GM12874 (cell line): Measurements from ENCODE around the gene HOXC11.

Experiments
- CTCF ChIP-seq: IDR thresholded peaks from 2 replicates; pipeline ENCODE4 v1.5.1; 2011; ENCODE audit warnings: low read depth, mild to moderate bottlenecking, control low read depth, low read length, moderate library complexity; ENCODE audit not compliant: insufficient read depth

HOXC11 gene

DNA sequence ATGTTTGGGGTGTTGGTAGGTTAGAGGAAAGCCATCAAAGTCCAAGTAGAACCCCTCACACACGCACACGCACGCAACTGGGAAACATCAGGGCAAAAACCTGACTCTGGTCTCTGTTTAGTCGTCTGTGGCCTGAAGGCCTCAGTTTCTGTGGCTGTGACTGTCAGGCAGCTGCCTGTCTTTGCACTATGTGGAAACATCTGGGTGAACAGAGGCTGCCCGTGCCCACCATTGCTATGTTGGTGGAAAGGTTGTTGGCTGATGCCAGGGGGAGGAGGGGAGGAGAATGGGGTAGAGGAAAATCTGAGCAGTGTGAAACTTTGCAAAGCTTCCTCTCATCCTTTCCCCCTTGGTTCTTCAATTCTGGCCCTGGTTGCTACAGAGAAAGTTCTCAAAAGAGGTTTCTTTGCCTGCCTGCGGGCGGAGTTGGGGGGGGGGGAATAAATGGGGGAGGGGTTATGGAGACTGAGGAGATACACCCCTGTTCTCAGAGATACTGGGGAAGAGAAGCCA, 19.5 kb downstream of the HOXC11 start:
- TF ChIP-seq CTCF = no peak

- no peak for TF ChIP-seq CTCF
Observed at GRCh38 chr12:53993162-53994008, 20.5 kb downstream of the HOXC11 start.

- TF ChIP-seq CTCF = no peak
Observed at GRCh38 chr12:53994009-53994263, 21.0 kb downstream of the HOXC11 start.

DNA sequence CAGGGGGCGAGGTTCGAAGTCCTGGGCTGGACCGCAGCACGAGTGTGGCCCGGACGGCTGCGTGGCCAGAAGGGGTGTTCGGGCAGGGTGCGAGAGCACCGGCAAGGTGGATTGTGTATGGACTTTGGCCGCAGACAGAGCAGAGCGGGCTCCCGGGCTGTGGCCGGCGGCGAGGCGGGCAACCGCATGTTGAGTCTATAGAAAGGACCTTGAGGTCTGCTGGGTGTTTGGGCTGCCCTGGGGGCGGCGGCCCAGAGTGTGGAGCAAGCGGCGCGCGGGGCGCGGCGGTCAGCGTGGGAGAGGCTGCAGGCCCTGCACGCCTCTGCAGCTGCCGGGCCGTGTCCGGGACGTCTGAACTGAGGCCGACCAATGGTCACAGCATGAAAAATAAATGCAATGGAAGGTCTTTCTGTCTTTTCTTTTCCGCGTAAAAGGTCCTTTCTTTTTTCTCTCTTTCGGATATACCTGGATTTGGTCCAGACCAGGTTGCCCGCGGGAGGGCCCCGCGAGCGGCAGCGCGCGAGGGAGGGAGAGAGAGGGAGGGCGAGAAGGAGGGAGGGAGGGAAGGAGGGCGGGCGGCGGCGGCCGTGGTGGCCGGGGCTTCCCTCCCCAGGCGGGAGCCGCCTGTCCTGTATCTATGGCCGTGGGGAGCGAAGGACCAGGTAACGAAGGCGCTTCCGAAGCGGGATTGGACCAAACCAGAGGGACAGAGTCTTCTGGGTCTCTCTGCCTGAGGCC, 21.5 kb downstream of the HOXC11 start:
- TF ChIP-seq CTCF = no peak

- TF ChIP-seq CTCF = no peak
Observed at GRCh38 chr12:53995002-53995377, 22.1 kb downstream of the HOXC11 start.

GRCh38 chr12:53995378-53996239, 22.7 kb downstream of the HOXC11 start:
- no peak for TF ChIP-seq CTCF
